OCI-LY1 (cell line): ENCODE data around the gene PAMR1.

Source experiments
- H2AFZ ChIP-seq: fragments of 200-600 bp; sonication (generic), shearing (Covaris generic); 2 replicates; pipeline ENCODE4 v1.6.0; 2014; ENCODE audit warnings: antibody characterized with exemption, mild to moderate bottlenecking, low read length
- H3F3A ChIP-seq: fragments of 200-600 bp; sonication (generic), shearing (Covaris generic); 2 replicates; pipeline ENCODE4 v1.6.0; 2014; ENCODE audit warnings: mild to moderate bottlenecking, antibody characterized with exemption, low read length, moderate library complexity; ENCODE audit not compliant: insufficient read depth
- H3K27ac ChIP-seq: fragments of 200-600 bp; sonication (generic); 2 replicates; pipeline ENCODE4 v1.5.1; 2014; ENCODE audit warnings: low read length, mixed run types, mild to moderate bottlenecking, low read depth; ENCODE audit not compliant: poor library complexity, severe bottlenecking
- H3K27me3 ChIP-seq: fragments of 200-600 bp; sonication (generic); 2 replicates; pipeline ENCODE4 v1.6.0; 2014; ENCODE audit warnings: antibody characterized with exemption, mild to moderate bottlenecking, low read length, moderate library complexity; ENCODE audit not compliant: insufficient read depth
- H3K36me3 ChIP-seq: fragments of 200-600 bp; sonication (generic); 2 replicates; pipeline ENCODE4 v1.6.1; 2014; ENCODE audit warnings: mild to moderate bottlenecking, antibody characterized with exemption, low read length, moderate library complexity, mixed read lengths; ENCODE audit not compliant: insufficient read depth
- H3K4me1 ChIP-seq: fragments of 200-600 bp; sonication (generic); 2 replicates; pipeline ENCODE4 v1.5.1; 2014; ENCODE audit warnings: mild to moderate bottlenecking, low read length, moderate library complexity; ENCODE audit not compliant: insufficient read depth, severe bottlenecking
- H3K4me2 ChIP-seq: fragments of 200-600 bp; sonication (generic), shearing (Covaris generic); 2 replicates; pipeline ENCODE4 v1.6.1; 2014; ENCODE audit warnings: low read length
- H3K4me3 ChIP-seq: fragments of 200-600 bp; sonication (generic); 2 replicates; pipeline ENCODE4 v1.5.1; 2014; ENCODE audit warnings: low read length, low read depth, mild to moderate bottlenecking, mixed read lengths; ENCODE audit not compliant: poor library complexity, severe bottlenecking
- H3K79me2 ChIP-seq: fragments of 200-600 bp; shearing (Covaris generic); 2 replicates; pipeline ENCODE4 v1.6.1; 2016; ENCODE audit warnings: mixed run types, low read length, mixed read lengths; ENCODE audit not compliant: insufficient read depth
- H3K9ac ChIP-seq: fragments of 200-600 bp; sonication (generic), shearing (Covaris generic); 2 replicates; pipeline ENCODE4 v1.6.1; 2014; ENCODE audit warnings: mild to moderate bottlenecking, low read length, mixed read lengths
- H3K9me2 ChIP-seq: fragments of 200-600 bp; sonication (generic), shearing (Covaris generic); 2 replicates; pipeline ENCODE4 v1.6.1; 2014; ENCODE audit warnings: low read depth, mild to moderate bottlenecking, low read length, mixed read lengths
- H3K9me3 ChIP-seq: fragments of 200-600 bp; shearing (Covaris generic); 2 replicates; pipeline ENCODE4 v1.6.1; 2014; ENCODE audit warnings: low read length, mixed read lengths
- H4K20me1 ChIP-seq: fragments of 200-600 bp; sonication (generic), shearing (Covaris generic); 2 replicates; pipeline ENCODE4 v1.6.0; 2016; ENCODE audit warnings: mild to moderate bottlenecking, low read length; ENCODE audit not compliant: insufficient read depth
- EZH2 ChIP-seq: fragments of 200-600 bp; sonication (generic), shearing (Covaris generic); IDR thresholded peaks from 2 replicates; pipeline ENCODE4 v1.8.0; 2017; ENCODE audit warnings: borderline replicate concordance, mixed run types, mild to moderate bottlenecking, antibody characterized with exemption, low read length, moderate library complexity, mixed read lengths
- TF ChIP-seq, protein P1 (sequence below): fragments of 200-600 bp; sonication (generic), shearing (Covaris generic); IDR thresholded peaks from 2 replicates; pipeline ENCODE4 v1.5.1; 2017; ENCODE audit warnings: mild to moderate bottlenecking, antibody characterized with exemption, low read length, moderate library complexity, mixed read lengths

PAMR1 gene

DNA sequence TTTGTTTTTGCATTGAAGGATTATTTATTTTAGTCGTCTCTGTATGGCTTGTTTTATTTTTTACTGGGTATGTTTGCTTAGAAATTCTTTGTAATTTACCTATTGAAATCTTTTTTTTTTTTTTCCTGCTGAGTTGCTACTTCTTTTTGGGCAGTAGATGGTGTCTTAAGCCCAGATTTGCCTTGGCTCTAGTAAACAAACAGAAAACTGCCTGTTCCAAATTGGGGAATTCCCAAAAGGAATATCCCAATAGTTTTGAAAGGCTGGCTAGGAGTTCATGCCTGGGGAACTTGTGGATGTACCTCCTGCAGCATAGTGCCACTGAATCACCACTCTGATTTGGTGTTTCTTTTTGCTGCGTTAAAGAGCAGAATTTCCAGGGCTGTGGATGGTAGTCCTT, 17.7 kb downstream of the PAMR1 start:
- no peaks in the 10 kb centered on the region for H3K27me3 ChIP-seq
- H3K4me1 ChIP-seq = no peaks in the 10 kb centered on the region
- no peaks in the 10 kb centered on the region for H3K36me3 ChIP-seq
- no peaks in the 10 kb centered on the region for H4K20me1 ChIP-seq
- no peak overlapping the region for H3K27ac ChIP-seq
- no peak overlapping the region for H3K9ac ChIP-seq
- H3K79me2 ChIP-seq = no peaks in the 10 kb centered on the region
- TF ChIP-seq EZH2 = no peak
- TF ChIP-seq, protein P1, sequence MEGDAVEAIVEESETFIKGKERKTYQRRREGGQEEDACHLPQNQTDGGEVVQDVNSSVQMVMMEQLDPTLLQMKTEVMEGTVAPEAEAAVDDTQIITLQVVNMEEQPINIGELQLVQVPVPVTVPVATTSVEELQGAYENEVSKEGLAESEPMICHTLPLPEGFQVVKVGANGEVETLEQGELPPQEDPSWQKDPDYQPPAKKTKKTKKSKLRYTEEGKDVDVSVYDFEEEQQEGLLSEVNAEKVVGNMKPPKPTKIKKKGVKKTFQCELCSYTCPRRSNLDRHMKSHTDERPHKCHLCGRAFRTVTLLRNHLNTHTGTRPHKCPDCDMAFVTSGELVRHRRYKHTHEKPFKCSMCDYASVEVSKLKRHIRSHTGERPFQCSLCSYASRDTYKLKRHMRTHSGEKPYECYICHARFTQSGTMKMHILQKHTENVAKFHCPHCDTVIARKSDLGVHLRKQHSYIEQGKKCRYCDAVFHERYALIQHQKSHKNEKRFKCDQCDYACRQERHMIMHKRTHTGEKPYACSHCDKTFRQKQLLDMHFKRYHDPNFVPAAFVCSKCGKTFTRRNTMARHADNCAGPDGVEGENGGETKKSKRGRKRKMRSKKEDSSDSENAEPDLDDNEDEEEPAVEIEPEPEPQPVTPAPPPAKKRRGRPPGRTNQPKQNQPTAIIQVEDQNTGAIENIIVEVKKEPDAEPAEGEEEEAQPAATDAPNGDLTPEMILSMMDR = no peak
- no peak overlapping the region for H3K4me3 ChIP-seq
- H3K9me2 ChIP-seq = no peaks in the 10 kb centered on the region
- no peak overlapping the region for H2AFZ ChIP-seq
- no peak overlapping the region for H3K4me2 ChIP-seq
- H3K9me3 ChIP-seq = no peaks in the 10 kb centered on the region
- H3F3A ChIP-seq = no peaks in the 10 kb centered on the region

DNA sequence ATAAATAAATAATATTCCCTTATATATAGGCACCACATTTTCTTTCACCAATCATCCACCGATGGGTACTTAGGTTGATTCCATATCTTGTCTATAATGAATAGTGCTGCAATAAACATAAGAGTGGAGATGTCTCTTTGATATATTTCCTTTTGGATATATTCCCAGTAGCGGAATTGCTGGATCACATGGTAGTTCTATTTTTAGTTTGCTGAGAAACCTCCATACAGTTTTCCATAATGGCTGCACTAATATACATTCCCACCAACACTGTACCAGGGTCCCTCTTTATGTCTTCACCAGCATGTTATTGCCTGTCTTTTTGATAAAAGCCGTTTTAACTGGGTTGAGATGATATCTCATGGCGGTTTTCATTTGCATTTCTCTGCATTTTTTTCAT, 23.6 kb downstream of the PAMR1 start:
- no peaks in the 10 kb centered on the region for H4K20me1 ChIP-seq
- TF ChIP-seq, protein P1 = no peak
- no peak for TF ChIP-seq EZH2

DNA sequence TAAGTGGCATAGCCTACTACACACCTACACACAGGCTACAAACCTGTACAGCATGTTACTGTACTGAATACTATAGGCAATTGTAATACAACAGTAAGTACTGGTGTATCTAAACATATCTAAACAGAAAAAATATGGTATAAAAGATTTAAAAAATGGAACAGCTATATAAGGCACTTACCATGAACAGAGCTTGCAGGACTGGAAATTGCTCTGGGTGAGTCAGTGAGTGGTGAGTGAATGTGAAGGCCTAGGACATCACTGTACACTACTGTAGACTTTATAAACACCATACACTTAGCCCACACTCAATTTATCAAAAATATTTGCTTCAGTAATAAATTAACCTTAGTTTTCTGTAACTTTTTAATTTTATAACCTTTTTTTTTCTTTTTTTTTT, 24.7 kb downstream of the PAMR1 start:
- H3K27ac ChIP-seq = no peak overlapping the region
- H3K4me2 ChIP-seq = no peak overlapping the region
- no peaks in the 10 kb centered on the region for H3K36me3 ChIP-seq
- H3K9ac ChIP-seq = no peak overlapping the region
- H3K4me1 ChIP-seq = no peaks in the 10 kb centered on the region
- H3K27me3 ChIP-seq = no peaks in the 10 kb centered on the region
- no peak overlapping the region for H3K4me3 ChIP-seq
- no peak for TF ChIP-seq EZH2
- TF ChIP-seq, protein P1 = no peak
- H3K9me2 ChIP-seq = no peaks in the 10 kb centered on the region
- H3F3A ChIP-seq = no peaks in the 10 kb centered on the region
- H3K79me2 ChIP-seq = no peaks in the 10 kb centered on the region
- H3K9me3 ChIP-seq = no peaks in the 10 kb centered on the region
- H2AFZ ChIP-seq = no peak overlapping the region
- no peaks in the 10 kb centered on the region for H4K20me1 ChIP-seq

More for the DNA sequence above, 23.6 kb downstream of the PAMR1 start:
- H3K4me3 ChIP-seq = no peak overlapping the region
- no peak overlapping the region for H3K4me2 ChIP-seq
- no peak overlapping the region for H3K9ac ChIP-seq
- H3K36me3 ChIP-seq = no peaks in the 10 kb centered on the region
- no peaks in the 10 kb centered on the region for H3K9me2 ChIP-seq
- no peaks in the 10 kb centered on the region for H3K4me1 ChIP-seq
- no peak overlapping the region for H3K27ac ChIP-seq
- no peaks in the 10 kb centered on the region for H3F3A ChIP-seq
- H3K9me3 ChIP-seq = no peaks in the 10 kb centered on the region
- no peaks in the 10 kb centered on the region for H3K79me2 ChIP-seq
- H2AFZ ChIP-seq = no peak overlapping the region
- no peaks in the 10 kb centered on the region for H3K27me3 ChIP-seq
